ENCODE results near the gene USP48. TPM values are rescaled to one million over a fixed set of nuclear protein-coding genes. Genes with fewer than 3 reads are reported as not detected.
"Not testable (repeated sequence)": the region's sequence is repeated elsewhere in the genome, so short reads cannot be mapped to it uniquely, and the experiment has no call there.

USP48 gene
- total and polyA plus RNA-seq, 2 donors (not counting 1 experiment from before 2014, with no cell fraction given) = 34.1 to 45.6 TPM

- H3K4me1 ChIP-seq (ENCODE audit: control insufficient read depth, extremely low read depth, insufficient read depth, low read length) = no peaks in the 10 kb centered on the region
- no peak overlapping the region for H3K27ac ChIP-seq (ENCODE audit: insufficient read depth, low read length)
- no peak for DNase-seq (ENCODE audit: low read depth in 2 of 2)
- H3K4me3 ChIP-seq (replicated peaks in 1 of 4; ENCODE audit: control extremely low read depth in 1 of 4, insufficient read depth in 1 of 4, low read depth in 3 of 4, low read length in 4 of 4) = no peak overlapping the region
- no peaks in the 10 kb centered on the region for H3K9me3 ChIP-seq (ENCODE audit: control insufficient read depth, insufficient read depth, low read depth, low read length)
- no peak overlapping the region for H3K9ac ChIP-seq (ENCODE audit: insufficient read depth, low read length)
- no peaks in the 10 kb centered on the region for H4K20me1 ChIP-seq (ENCODE audit: control insufficient read depth, extremely low read depth, insufficient read depth, low read length)
- H2AFZ ChIP-seq (ENCODE audit: low read length) = no peak overlapping the region
- no peaks in the 10 kb centered on the region for H3K27me3 ChIP-seq (ENCODE audit: control insufficient read depth, insufficient read depth, low read length)
- no peak overlapping the region for H3K4me2 ChIP-seq (ENCODE audit: extremely low read depth, insufficient read depth, low read length)
- no peaks in the 10 kb centered on the region for H3K36me3 ChIP-seq (ENCODE audit: control insufficient read depth, insufficient read depth, low read length)
- no peak for TF ChIP-seq EZH2 (IDR thresholded peaks at IDR 0.05; ENCODE audit: low read length, missing control alignments)
- no peak for TF ChIP-seq CTCF (conservative IDR thresholded peaks at IDR 0.05 in 1 of 2, IDR thresholded peaks at IDR 0.05 in 1 of 2; ENCODE audit: low read depth in 1 of 2, low read length in 2 of 2)
- no peaks in the 10 kb centered on the region for H3K79me2 ChIP-seq (ENCODE audit: control insufficient read depth, insufficient read depth, low read length)
Measured at GRCh38 chr1:21633141-21633755, 149.7 kb downstream of the USP48 start.

- H2AFZ ChIP-seq (ENCODE audit: low read length) = no peak overlapping the region
- peak in 1 of 2 donors; percentile 15 for DNase-seq (ENCODE audit: low read depth in 2 of 2)
- TF ChIP-seq CTCF (conservative IDR thresholded peaks at IDR 0.05 in 1 of 2, IDR thresholded peaks at IDR 0.05 in 1 of 2; ENCODE audit: low read depth in 1 of 2, low read length in 2 of 2) (no peak), EZH2 (IDR thresholded peaks at IDR 0.05; ENCODE audit: low read length, missing control alignments) (no peak)
Measured at GRCh38 chr1:21631944-21632887, 150.7 kb downstream of the USP48 start.

GRCh38 chr1:21631590-21631943 is 151.4 kb downstream of the USP48 start:
- DNase-seq (ENCODE audit: low read depth in 2 of 2); H3K27me3 ChIP-seq (ENCODE audit: control insufficient read depth, insufficient read depth, low read length); H3K4me1 ChIP-seq (ENCODE audit: control insufficient read depth, extremely low read depth, insufficient read depth, low read length): not testable (repeated sequence)

More at GRCh38 chr1:21631944-21632887, 150.7 kb downstream of the USP48 start:
- no peaks in the 10 kb centered on the region for H3K36me3 ChIP-seq (ENCODE audit: control insufficient read depth, insufficient read depth, low read length)
- H3K4me3 ChIP-seq (replicated peaks in 1 of 4; ENCODE audit: control extremely low read depth in 1 of 4, insufficient read depth in 1 of 4, low read depth in 3 of 4, low read length in 4 of 4) = no peak overlapping the region
- H3K27me3 ChIP-seq (ENCODE audit: control insufficient read depth, insufficient read depth, low read length) = no peaks in the 10 kb centered on the region
- no peaks in the 10 kb centered on the region for H3K79me2 ChIP-seq (ENCODE audit: control insufficient read depth, insufficient read depth, low read length)
- H3K9ac ChIP-seq (ENCODE audit: insufficient read depth, low read length) = no peak overlapping the region
- no peak overlapping the region for H3K4me2 ChIP-seq (ENCODE audit: extremely low read depth, insufficient read depth, low read length)
- H4K20me1 ChIP-seq (ENCODE audit: control insufficient read depth, extremely low read depth, insufficient read depth, low read length) = no peaks in the 10 kb centered on the region
- no peak overlapping the region for H3K27ac ChIP-seq (ENCODE audit: insufficient read depth, low read length)
- no peaks in the 10 kb centered on the region for H3K4me1 ChIP-seq (ENCODE audit: control insufficient read depth, extremely low read depth, insufficient read depth, low read length)
- no peaks in the 10 kb centered on the region for H3K9me3 ChIP-seq (ENCODE audit: control insufficient read depth, insufficient read depth, low read depth, low read length)

More at GRCh38 chr1:21631590-21631943, 151.4 kb downstream of the USP48 start:
- H3K9ac ChIP-seq (ENCODE audit: insufficient read depth, low read length); H3K79me2 ChIP-seq (ENCODE audit: control insufficient read depth, insufficient read depth, low read length); H3K36me3 ChIP-seq (ENCODE audit: control insufficient read depth, insufficient read depth, low read length); H3K4me2 ChIP-seq (ENCODE audit: extremely low read depth, insufficient read depth, low read length); H3K27ac ChIP-seq (ENCODE audit: insufficient read depth, low read length); H4K20me1 ChIP-seq (ENCODE audit: control insufficient read depth, extremely low read depth, insufficient read depth, low read length); H3K9me3 ChIP-seq (ENCODE audit: control insufficient read depth, insufficient read depth, low read depth, low read length); H2AFZ ChIP-seq (ENCODE audit: low read length); H3K4me3 ChIP-seq (replicated peaks in 1 of 4; ENCODE audit: control extremely low read depth in 1 of 4, insufficient read depth in 1 of 4, low read depth in 3 of 4, low read length in 4 of 4): not testable (repeated sequence)
